GM18519 (cell line): ENCODE results near the gene FBXL2.

ENCODE experiments used
- ATAC-seq: cut with Tn5 transposase; IDR thresholded peaks from one replicate; pipeline ENCODE4 v1.9.1; 2021; ENCODE audit warnings: mild to moderate bottlenecking, moderate library complexity; ENCODE audit not compliant: unreplicated experiment, low FRiP score

Gene FBXL2, protein sequence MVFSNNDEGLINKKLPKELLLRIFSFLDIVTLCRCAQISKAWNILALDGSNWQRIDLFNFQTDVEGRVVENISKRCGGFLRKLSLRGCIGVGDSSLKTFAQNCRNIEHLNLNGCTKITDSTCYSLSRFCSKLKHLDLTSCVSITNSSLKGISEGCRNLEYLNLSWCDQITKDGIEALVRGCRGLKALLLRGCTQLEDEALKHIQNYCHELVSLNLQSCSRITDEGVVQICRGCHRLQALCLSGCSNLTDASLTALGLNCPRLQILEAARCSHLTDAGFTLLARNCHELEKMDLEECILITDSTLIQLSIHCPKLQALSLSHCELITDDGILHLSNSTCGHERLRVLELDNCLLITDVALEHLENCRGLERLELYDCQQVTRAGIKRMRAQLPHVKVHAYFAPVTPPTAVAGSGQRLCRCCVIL

DNA sequence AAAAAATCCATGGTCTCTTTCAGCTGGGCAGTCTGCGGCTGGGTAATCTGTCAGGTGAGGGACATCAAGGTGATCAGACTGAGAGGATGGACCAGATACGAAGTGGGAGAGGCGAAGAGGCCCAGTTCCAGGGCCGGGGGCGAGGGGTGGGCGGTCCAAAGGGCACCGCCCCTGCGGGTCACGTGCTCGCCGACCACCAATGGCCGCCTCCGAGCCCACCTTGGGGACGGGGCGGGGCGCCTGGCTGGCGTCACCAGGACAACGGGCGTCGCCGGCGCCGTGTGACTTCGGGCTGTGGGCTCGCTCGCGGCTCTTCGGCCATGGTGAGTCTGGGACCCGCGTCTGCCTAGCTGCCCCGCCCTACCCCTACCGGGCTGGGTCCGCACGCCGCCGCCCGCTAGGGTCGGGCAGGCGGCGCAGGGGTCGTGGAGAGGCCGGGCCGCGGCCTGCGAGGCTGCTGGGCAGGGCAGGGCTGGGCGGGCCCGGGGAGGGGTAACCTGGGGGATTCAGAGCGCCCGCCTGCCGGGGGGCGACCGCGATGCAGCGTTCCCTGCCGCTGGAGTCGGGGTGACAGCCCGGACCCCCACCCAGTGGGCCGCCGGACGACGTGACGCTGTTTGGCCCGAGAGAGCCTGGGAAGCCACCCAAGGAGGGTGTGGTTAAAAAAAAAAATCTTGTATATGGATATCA lies at the start of gene FBXL2:
Gene FBXL2, plus strand, starts transcription at position 250 of the 690 bp plus-strand sequence. Its CDS starts 71 bp downstream, at position 321.
- ATAC-seq, result peak; percentile 87

DNA sequence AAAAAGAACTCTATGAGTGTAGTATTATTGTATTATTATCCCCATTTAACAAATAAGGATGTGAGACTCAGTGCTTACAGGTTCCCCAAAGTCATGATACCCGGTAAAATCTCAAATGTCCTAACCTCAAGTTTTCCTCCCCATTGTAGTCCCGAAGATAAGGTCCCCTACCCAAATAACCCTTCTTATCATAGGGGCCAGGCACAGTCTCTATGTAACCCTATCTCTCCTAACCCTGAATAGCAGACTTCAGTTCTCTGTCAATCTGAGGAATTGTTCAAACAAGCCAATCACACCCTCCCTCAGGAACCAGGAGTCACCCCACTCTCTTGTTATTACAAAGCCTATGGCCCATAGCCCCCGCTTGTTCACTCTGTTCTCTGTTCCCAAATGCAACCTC lies 48.2 kb upstream of the FBXL2 start:
- no peak for ATAC-seq

DNA sequence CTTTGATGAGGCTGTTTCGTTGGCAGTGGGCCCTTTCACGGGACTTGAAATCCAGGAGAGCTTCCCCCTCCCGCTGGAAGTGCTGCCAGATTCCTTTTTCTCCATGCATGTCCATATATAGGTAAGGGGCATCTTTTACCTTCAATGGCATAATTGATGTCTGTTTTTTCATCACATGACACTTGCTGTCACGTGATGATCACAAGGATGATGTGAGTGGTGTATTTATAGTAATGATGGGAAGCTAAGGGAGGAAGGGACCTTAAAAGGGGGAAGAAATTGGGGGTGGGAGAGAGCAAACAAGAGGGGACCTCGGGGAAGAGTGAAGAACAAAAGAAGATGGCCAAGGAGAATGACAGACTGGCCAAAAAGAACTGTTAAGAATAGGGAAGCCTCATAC lies 47.3 kb upstream of the FBXL2 start:
- no peak for ATAC-seq

DNA sequence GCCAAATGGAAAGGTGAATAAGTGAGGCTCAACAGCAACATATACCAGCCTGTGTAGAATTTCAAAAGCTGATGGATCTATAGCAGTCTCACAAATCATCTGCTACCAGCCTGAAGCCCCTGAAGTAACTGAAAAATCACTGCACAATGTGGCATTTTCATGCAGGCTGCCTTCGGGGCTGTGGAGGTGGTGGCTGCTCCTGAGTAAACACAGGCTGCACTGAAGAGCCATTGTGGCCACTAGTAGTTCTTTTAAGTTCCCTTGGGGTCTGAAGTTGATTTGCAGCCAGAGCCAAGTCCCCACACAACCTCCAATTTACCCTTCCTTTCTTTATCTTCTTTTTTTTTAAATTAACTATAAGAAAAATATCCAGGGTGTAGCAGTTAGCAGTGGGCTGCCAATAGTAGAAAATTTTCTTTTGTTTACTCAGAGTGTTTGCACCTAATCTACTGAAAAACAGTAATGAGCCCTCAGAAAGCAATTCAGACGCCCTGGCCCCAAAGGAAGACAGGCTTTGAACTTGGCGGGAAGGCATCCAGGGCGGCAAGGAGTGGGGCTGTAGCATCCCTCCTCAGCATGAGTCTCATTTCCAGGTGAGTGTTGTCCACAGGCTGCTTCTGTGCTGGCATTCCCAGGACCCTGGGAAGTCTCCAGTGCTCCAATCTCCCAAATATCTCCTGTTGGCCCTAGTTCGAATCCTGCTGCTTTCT lies 45.3 kb upstream of the FBXL2 start:
- no peak for ATAC-seq

DNA sequence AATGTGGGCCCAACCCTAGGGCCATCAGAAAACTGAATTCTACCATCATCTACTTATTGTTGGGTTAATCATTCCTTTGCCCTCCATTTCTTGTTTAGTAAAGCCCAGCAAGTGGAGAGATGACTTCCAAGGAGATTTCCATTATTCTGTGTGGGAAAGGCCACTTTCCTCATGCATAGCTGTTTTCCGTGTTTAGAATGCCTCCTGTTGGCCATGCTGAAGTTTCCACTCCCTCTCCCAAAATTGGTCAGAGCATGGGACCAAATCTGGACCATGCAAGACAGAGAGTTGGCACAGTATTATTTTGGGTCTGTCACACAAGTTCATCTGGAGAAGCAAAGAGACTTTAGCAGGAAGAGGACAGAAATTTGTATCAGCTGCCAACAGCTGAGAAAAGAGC lies 43.4 kb upstream of the FBXL2 start:
- ATAC-seq, result no peak

DNA sequence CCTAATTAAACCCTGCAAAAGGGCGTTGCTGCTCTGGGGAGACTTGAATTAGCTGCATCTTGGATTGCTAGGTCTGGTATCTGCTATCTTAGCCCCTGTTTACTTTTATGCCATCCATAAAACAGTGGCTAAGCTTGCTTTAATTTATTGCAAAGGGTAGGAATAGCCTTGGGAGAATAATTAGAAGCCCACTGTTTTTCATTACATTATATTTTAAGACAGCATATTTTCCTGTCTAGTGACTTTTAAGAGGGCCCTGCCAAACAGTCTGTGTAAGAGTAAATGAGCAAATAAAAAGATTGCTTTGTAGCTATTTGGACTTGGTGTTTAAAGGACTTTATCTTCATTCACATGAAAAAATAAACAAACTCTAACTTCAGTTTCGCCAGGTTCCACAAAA lies 41.2 kb upstream of the FBXL2 start:
- no peak for ATAC-seq

DNA sequence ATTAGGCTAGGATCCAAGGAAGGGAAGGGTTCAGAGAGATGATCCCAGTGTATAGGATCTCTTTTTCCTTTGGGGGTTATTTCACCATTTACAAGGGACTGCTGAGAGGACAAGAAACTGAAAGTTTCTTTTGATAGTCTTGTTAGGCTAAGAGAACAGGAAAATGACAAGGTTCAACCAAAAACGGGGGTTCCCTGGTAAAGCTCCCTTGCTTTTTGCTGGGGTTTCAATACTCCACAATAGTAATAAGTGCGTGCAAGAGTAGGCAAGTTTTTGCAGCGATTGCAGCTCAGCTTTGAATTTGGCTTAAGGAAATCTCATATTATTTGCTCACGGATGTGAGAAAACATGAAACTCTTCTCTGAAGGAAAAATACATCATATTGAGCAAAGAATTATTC lies 39.8 kb upstream of the FBXL2 start:
- no peak for ATAC-seq

DNA sequence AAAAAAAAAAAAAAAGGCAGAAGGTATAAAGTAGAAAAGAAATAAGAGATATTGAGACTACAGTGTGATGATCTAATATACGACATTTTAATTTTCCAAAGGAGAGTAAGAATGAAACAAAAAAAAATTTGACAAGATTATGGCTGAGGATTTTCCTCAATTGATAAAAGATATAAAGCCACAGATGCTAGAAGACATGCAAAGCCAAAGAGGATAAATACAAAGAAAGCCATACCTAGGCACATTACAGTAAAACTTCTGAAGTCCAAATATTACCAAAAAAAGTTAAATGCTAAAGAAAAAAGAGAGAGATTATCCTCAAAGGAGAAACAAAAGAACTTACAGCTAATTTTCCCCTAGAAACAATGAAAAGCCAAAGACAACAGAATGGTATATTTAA lies 38.3 kb upstream of the FBXL2 start:
- no peak for ATAC-seq

DNA sequence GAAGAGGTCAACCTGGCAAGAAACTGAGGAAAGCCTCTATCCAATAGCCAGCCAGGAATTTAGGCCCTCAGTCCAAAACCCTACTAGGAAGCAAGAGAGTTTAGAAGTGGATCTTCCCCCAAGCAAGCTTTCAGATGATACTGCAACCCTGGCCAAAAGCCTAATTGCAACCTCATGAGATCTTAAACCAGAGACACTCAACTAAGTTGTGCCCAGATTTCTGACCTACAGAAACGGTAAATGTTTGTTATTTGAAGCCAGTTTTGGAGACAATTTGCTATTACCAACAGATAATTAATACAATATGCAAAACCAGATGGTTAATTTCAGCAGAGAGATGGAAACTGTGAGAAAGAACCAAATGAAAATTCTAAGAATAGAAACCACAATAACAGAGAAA lies 37.0 kb upstream of the FBXL2 start:
- no peak for ATAC-seq

DNA sequence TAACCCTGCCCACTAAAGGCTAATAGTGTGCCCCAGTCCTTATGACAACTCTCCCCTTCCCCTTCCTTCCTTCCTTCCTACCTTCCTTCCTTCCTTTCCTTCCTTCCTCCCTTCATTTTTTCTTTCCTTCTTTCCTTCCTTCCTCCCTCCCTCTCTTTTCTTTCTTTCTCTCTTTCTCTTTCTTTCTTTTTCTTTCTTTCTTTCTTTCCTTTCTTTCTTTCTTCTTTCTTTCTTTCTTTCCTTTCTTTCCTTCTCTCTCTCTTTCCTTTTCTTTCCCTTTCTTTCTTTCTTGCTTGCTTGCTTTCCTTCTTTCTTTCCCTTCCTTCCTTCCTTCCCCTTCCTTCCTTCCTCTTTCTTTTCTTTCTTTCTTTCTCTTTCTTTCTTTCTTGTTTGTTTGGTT lies 30.5 kb upstream of the FBXL2 start:
- ATAC-seq, result no peak

DNA sequence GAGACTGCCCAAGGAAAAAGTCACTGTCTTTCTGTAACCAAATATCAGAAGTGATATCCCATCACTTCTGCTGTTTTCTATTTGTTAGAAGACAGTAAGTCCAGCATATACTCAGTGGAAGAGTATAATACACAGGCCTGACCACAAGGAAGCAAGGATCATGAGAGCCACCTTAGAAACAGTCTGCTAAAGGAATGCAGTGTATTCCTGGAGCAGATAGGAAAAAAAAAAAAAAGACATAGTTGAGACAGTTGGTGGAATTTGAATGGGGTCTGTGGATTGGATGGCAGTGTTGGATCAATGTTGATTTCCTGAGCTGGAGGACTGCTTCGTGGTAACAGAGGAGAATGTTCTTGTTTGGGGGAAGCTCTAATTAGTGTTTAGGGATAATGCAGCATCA lies 26.5 kb upstream of the FBXL2 start:
- no peak for ATAC-seq

DNA sequence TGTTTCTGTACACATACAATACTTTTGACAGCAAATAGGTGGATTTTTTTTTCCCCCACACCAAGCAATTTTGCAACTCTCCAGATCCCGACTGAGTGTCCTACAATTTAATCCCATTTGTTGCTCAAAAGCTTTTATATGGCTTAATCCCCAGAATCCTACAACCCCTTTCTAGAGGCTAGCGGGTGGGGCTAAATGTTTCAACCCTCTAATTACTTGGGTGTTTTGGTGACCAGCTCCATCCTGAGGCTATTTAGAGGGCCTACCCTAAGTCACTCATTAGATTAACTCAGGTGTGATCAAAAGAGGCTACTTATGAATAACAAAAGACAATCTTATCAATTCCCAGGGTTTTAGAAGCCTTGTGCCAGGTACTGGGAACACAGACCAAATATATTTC lies 21.0 kb upstream of the FBXL2 start:
- ATAC-seq, result no peak

DNA sequence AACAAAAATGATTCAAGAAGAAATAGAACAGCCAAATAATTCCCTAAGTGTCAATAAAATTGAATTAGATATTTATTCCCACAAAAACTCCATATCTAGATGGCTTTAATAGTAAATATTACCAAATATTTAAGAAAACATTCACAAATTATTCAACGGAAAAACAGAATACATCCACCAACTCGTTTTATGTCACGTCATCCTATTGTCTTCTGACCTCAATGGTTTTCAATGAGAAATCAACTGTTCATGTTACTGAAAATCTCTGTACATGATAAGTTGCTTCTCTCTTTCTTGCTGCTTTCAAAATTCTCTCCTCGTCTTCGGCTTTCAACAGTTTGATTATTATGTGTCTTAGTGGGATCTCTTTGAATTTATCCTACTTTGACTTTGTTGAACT lies 17.1 kb upstream of the FBXL2 start:
- ATAC-seq, result no peak

DNA sequence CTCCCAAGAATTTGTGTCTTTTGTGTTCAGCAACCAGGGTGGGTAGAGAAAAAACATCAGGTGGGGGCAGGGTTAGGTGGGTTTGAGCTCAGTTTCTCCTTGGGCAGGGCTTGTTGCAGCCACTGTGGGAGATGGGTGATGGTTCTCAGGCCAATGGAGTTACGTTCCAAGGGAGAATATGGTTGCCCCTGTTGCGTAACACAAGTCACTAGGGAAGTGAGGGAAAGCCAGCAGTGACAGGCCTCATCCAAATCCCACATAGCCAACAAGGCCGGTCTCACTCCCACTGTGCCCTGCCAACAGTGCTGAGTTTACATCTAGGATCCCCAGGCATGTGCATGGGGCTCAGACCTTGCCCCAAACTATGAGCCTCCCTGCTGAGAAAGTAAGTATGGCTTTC lies 7.9 kb upstream of the FBXL2 start:
- no peak for ATAC-seq

DNA sequence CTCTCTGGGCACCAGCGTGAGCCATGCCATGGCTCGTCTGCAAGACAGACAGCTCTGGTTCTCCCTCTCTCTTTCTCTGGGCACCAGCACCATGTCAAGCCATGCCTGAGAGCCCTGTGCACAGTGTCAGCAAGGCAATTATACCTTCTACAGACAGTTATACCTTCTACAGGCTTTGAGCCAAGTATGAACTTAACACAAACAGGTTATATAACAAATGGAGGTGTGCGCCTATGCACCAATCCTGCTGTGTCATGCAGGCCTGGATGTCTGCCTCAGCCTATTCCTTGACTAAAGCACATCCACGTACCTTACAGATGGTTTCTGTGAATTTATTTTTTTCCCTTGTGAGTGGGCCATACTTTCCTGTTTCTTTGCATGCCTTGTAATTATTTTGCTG lies 5.9 kb upstream of the FBXL2 start:
- ATAC-seq, result no peak

DNA sequence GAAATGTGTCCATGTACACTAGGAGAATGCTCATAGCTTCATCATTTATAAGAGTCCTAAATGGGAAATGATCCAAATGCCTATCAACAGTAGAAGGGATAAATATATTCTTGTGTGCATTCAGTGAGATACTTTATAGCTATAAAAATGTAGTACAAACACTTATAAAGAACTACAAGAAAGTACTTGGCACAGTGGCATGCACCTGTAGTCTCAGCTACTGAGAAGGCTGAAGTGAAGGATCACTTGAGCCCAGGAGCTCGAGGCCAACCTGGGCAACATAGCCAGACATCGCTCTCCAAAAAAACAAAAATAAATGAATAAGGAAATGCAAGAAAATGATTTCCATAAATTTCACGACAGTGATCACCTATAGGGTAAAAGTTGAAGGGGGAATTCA lies 3.6 kb upstream of the FBXL2 start:
- no peak for ATAC-seq

DNA sequence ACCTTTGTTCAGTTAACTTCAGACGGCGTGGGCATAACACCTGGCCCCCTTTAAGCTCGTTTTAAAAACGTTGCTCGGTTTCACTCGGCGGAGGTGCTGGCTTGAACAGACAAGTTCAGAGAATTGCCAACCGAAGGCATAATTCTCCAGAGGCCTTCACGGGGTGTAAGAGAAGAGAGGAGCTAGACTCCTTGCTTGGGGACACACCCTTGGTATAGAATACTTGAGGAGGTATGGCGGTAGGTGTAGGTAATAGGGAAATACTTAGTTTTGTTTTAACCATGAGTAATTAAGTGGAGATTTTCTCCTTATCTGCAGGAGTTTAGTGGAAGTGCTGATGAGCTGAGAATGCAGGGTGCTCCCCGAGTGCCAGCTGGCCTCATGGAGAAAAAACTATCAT lies 921 bp downstream of the FBXL2 start:
- ATAC-seq, result no peak

DNA sequence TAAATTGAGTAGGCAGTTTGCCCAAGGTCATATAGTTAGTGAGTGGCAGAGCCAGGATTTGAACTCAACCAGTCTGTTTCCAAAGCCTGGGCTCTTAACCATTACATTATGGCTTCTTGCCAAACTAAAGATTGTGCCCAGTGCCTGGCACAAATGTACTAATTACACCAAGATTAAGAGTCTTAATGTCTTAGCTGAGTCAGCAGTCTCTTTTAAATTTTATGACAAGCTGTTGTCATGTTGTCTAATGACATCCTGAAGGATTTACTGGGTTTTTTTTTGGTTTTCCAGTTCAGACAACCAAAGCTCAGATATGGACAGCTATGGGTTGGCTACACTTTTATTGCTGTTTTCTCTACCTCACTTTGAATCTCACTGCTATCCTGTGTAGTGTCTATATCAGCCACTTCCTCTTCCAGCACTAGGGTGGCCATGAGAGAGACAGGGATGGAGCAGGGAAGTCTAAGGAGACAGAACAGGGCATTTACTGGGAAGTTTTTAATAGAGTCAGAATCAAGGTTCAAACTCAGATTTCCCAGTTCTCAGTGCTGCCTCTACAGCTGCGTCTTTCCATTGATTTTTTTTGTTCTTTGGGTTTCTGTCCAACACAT lies 10.5 kb downstream of the FBXL2 start:
- no peak for ATAC-seq

DNA sequence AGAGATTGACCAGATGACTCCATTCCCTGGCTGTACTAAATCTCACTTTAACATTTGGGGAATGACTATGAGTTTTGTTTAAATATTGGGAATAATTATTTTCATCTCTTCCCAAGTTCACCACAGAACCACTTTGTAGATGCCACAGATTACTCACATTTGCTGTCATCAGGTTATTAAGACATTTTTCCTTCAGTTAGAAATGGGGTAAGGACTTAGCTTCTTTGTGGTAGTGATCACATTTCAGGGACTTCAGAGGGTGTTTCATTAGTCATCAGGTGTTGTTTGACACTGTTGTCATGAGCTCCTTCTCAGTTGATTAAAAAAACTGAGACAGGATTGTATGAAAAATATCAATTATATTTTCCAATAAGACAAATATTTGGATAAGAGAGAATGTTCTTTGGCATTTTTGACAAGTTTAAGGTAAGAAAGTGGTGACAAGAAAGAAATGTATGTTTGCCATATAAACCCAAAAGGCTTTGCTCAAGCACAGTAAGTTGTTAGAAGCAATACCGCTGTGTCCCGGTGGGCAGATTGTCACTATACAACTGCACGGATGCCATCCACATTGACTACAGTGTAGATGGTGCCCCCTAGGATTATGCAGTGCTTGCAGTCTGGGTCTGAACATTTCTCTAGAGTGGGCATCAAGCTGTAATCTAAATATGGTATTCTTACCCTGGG lies 22.3 kb downstream of the FBXL2 start:
- ATAC-seq, result no peak

DNA sequence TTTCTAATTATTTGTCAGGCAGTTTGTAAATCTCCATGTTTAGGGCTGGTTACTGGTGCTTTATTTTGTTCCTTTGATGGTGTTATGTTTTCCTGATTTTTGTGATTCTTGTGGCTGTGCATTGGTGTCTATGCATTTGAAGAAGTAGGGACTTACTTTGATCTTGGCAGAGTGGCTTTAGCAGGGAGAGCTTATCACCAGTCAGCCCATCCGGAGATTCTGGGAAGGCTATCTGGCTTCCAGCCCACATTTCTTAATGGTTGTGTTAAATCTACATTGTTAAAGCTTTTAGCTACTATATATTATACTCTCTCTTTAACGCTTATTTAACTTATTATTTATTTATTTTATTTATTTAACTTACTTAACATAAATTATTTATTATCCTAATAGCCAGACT lies 35.1 kb downstream of the FBXL2 start:
- no peak for ATAC-seq

DNA sequence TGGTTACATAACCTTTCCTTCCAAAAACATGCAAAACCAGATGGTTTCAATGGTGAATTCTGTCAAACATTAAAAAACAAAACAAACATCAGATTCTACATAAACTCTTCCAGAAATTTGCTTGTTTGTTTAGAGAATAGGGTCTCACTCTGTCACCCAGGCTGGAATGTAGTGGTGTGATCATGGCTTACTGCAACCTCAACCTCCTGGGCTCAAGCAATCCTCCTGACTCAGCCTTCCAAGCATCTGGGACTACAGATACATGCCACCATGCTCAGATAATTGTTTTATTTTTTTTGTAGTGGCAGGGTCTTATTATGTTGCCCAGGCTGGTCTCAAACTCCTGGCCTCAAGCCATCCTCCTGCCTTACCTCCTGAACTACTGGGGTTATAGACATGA lies 36.1 kb downstream of the FBXL2 start:
- no peak for ATAC-seq
